ENCODE results near the gene PEX14. TPM values are rescaled to one million over a fixed set of nuclear protein-coding genes. Genes with fewer than 3 reads are reported as not detected.

The PEX14 gene
- total and polyA plus RNA-seq, 9 of the 15 experiments (the other 6 are each of a cell fraction or from before 2014, with no cell fraction given), result 2.6 to 45.7 (median 22.7) TPM

Small RNA genes lying within 50 kb of the gene (small RNA-seq; reads per million reads assigned to genes)
- gene RN7SL614P, result not detected

Other genes starting within 250 kb of the PEX14 start
- gene PGD, start 75.9 kb upstream of the PEX14 start, total RNA-seq (2014; rRNA removed), result 239 and 254 TPM in 2 replicates
- gene PGD, start 75.9 kb upstream of the PEX14 start, total RNA-seq (2014; rRNA removed; fragmentation: Illumina TruSeq; extraction: Trizol), result 152 and 177 TPM in 2 replicates
- gene PGD, start 75.9 kb upstream of the PEX14 start, total RNA-seq (2015; rRNA removed; fragmentation: Illumina TruSeq; extraction: Trizol), result 191 and 200 TPM in 2 replicates
- 339 and 353 TPM in 2 replicates for gene PGD, start 75.9 kb upstream of the PEX14 start, total RNA-seq (2021)
- 185 and 229 TPM in 2 replicates for gene PGD, start 75.9 kb upstream of the PEX14 start, polyA plus RNA-seq (2011; rRNA removed)
- 402 and 513 TPM in 2 replicates for gene PGD, start 75.9 kb upstream of the PEX14 start, polyA plus RNA-seq (2014; fragmentation: Illumina TruSeq; extraction: Trizol)
- gene PGD, start 75.9 kb upstream of the PEX14 start, polyA plus RNA-seq (2014; fragmentation: Nextera tagmentation; extraction: Ambion mirVana), result 100 to 1,000 TPM; 292 to 542 TPM
- 257 and 270 TPM in 2 replicates for gene PGD, start 75.9 kb upstream of the PEX14 start, polyA plus RNA-seq (2014; rRNA removed)
- 21.7 and 24.0 TPM in 2 replicates for gene CENPS, start 44.5 kb upstream of the PEX14 start, total RNA-seq (2014; rRNA removed)
- 31.8 and 33.4 TPM in 2 replicates for gene CENPS, start 44.5 kb upstream of the PEX14 start, total RNA-seq (2014; rRNA removed; fragmentation: Illumina TruSeq; extraction: Trizol)
- gene CENPS, start 44.5 kb upstream of the PEX14 start, total RNA-seq (2015; rRNA removed; fragmentation: Illumina TruSeq; extraction: Trizol), result 26.7 and 31.3 TPM in 2 replicates
- gene CENPS, start 44.5 kb upstream of the PEX14 start, total RNA-seq (2021), result 27.1 and 28.9 TPM in 2 replicates
- gene CENPS, start 44.5 kb upstream of the PEX14 start, polyA plus RNA-seq (2011; rRNA removed), result 12.6 and 14.0 TPM in 2 replicates
- gene CENPS, start 44.5 kb upstream of the PEX14 start, polyA plus RNA-seq (2014; fragmentation: Illumina TruSeq; extraction: Trizol), result 26.0 and 26.3 TPM in 2 replicates
- gene CENPS, start 44.5 kb upstream of the PEX14 start, polyA plus RNA-seq (2014; fragmentation: Nextera tagmentation; extraction: Ambion mirVana), result 10 to 100 TPM; 10.2 to 16.4 TPM
- gene CENPS, start 44.5 kb upstream of the PEX14 start, polyA plus RNA-seq (2014; rRNA removed), result 20.5 and 36.0 TPM in 2 replicates
- 0.29 TPM in 1 of 2 replicates, not detected in the other for gene CORT, start 24.9 kb upstream of the PEX14 start, total RNA-seq (2014; rRNA removed)
- gene CORT, start 24.9 kb upstream of the PEX14 start, total RNA-seq (2014; rRNA removed; fragmentation: Illumina TruSeq; extraction: Trizol), result 0.11 and 0.19 TPM in 2 replicates
- gene CORT, start 24.9 kb upstream of the PEX14 start, total RNA-seq (2015; rRNA removed; fragmentation: Illumina TruSeq; extraction: Trizol), result 0.34 and 0.54 TPM in 2 replicates
- gene CORT, start 24.9 kb upstream of the PEX14 start, total RNA-seq (2021), result 0.51 TPM in 1 of 2 replicates, not detected in the other
- not detected in 2 replicates for gene CORT, start 24.9 kb upstream of the PEX14 start, polyA plus RNA-seq (2011; rRNA removed)
- gene CORT, start 24.9 kb upstream of the PEX14 start, polyA plus RNA-seq (2014; fragmentation: Illumina TruSeq; extraction: Trizol), result 0.15 TPM in 2 replicates
- not detected for gene CORT, start 24.9 kb upstream of the PEX14 start, polyA plus RNA-seq (2014; fragmentation: Nextera tagmentation; extraction: Ambion mirVana)
- gene CORT, start 24.9 kb upstream of the PEX14 start, polyA plus RNA-seq (2014; rRNA removed), result 0.08 TPM in 1 of 2 replicates, not detected in the other
- 47.0 and 62.9 TPM in 2 replicates for gene DFFA, start 2.4 kb upstream of the PEX14 start, total RNA-seq (2014; rRNA removed)
- gene DFFA, start 2.4 kb upstream of the PEX14 start, total RNA-seq (2014; rRNA removed; fragmentation: Illumina TruSeq; extraction: Trizol), result 66.5 and 67.3 TPM in 2 replicates
- 64.2 and 65.3 TPM in 2 replicates for gene DFFA, start 2.4 kb upstream of the PEX14 start, total RNA-seq (2015; rRNA removed; fragmentation: Illumina TruSeq; extraction: Trizol)
- 74.8 and 78.9 TPM in 2 replicates for gene DFFA, start 2.4 kb upstream of the PEX14 start, total RNA-seq (2021)
- gene DFFA, start 2.4 kb upstream of the PEX14 start, polyA plus RNA-seq (2011; rRNA removed), result 47.1 and 57.7 TPM in 2 replicates
- gene DFFA, start 2.4 kb upstream of the PEX14 start, polyA plus RNA-seq (2014; fragmentation: Illumina TruSeq; extraction: Trizol), result 53.3 and 54.9 TPM in 2 replicates
- 10 to 100 TPM; 59.2 to 71.7 TPM for gene DFFA, start 2.4 kb upstream of the PEX14 start, polyA plus RNA-seq (2014; fragmentation: Nextera tagmentation; extraction: Ambion mirVana)
- 39.6 and 44.4 TPM in 2 replicates for gene DFFA, start 2.4 kb upstream of the PEX14 start, polyA plus RNA-seq (2014; rRNA removed)